ENCODE data around the gene CDKL1.

CDKL1 gene

GRCh38 chr14:50396631-50397389 lies at the start of gene CDKL1:
TSS of gene CDKL1 (minus strand) at chr14:50396881. CDS start at chr14:50395868, 1,013 bp downstream.
- no peak for DNase-seq

GRCh38 chr14:50434528-50434927 lies 37.8 kb upstream of the CDKL1 start:
- DNase-seq, result no peak

- no peak for DNase-seq
Observed at GRCh38 chr14:50432131-50432530, 35.5 kb upstream of the CDKL1 start.

- DNase-seq, result no peak
Observed at GRCh38 chr14:50425816-50426215, 29.1 kb upstream of the CDKL1 start.

GRCh38 chr14:50425105-50425504 lies 28.4 kb upstream of the CDKL1 start:
- no peak for DNase-seq

- DNase-seq, result no peak
Observed at GRCh38 chr14:50423529-50423928, 26.8 kb upstream of the CDKL1 start.

GRCh38 chr14:50421499-50421898 lies 24.8 kb upstream of the CDKL1 start:
- DNase-seq, result no peak

GRCh38 chr14:50417853-50418252 lies 21.2 kb upstream of the CDKL1 start:
- no peak for DNase-seq

- DNase-seq, result no peak
Observed at GRCh38 chr14:50410921-50411320, 14.2 kb upstream of the CDKL1 start.

GRCh38 chr14:50410071-50410470 lies 13.4 kb upstream of the CDKL1 start:
- no peak for DNase-seq

- no peak for DNase-seq
Observed at GRCh38 chr14:50407111-50407812, 10.6 kb upstream of the CDKL1 start.

GRCh38 chr14:50403419-50403818 lies 6.7 kb upstream of the CDKL1 start:
- no peak for DNase-seq

- no peak for DNase-seq
Observed at GRCh38 chr14:50402965-50403364, 6.3 kb upstream of the CDKL1 start.

GRCh38 chr14:50400461-50400860 lies 3.8 kb upstream of the CDKL1 start:
- DNase-seq, result no peak

- DNase-seq, result no peak
Observed at GRCh38 chr14:50399251-50400032, 2.8 kb upstream of the CDKL1 start.

GRCh38 chr14:50398189-50398580 lies 1.5 kb upstream of the CDKL1 start:
- DNase-seq, result no peak

GRCh38 chr14:50397390-50398188 lies 908 bp upstream of the CDKL1 start:
- no peak for DNase-seq

GRCh38 chr14:50395448-50395847 lies 1.2 kb downstream of the CDKL1 start:
- no peak for DNase-seq

GRCh38 chr14:50394713-50395112 lies 2.0 kb downstream of the CDKL1 start:
- DNase-seq, result no peak

- DNase-seq, result no peak
Observed at GRCh38 chr14:50389668-50390441, 6.8 kb downstream of the CDKL1 start.

- DNase-seq, result no peak
Observed at GRCh38 chr14:50388256-50388931, 8.3 kb downstream of the CDKL1 start.
